IMR-90 (cell line): ENCODE measurements around the gene LNX1. TPM values are rescaled to one million over a fixed set of nuclear protein-coding genes. Genes with fewer than 3 reads are reported as not detected.
A peak's percentile ranks its signal among the peaks of the same experiment; 100 is the strongest.

Source experiments
- ATAC-seq: fragments of 200-7000 bp; cut with Tn5 transposase; 2 replicates; pipeline ENCODE4 v1.9.1; 2020; ENCODE audit warnings: low read depth, mild to moderate bottlenecking, moderate library complexity
- BruUV-seq: library from RNA; stranded (reverse); fragments of 400-500 nt; replicated peaks from 2 replicates; lab custom pipeline; 2021; lab: Mats Ljungman, UMichigan
- CTCF ChIA-PET: fragments of 300-600 bp; formaldehyde crosslinking; extraction: SDS; loops from one replicate; lab custom pipeline; 2021; ENCODE audit warnings: antibody characterized with exemption; lab: Yijun Ruan, JAX
- POLR2A ChIA-PET: fragments of 300-600 bp; sonication (Branson Sonifier 250); formaldehyde crosslinking; loops from one replicate; lab custom pipeline; 2022; ENCODE audit warnings: antibody characterized with exemption; ENCODE audit not compliant: unreplicated experiment; lab: Charles Lee
- DNase-seq: peaks from one replicate; pipeline ENCODE4 v3.0.0; 2013
- H2AFZ ChIP-seq: replicated peaks from 2 replicates; pipeline ENCODE3; 2013; ENCODE audit warnings: low read length, mild to moderate bottlenecking; ENCODE audit not compliant: poor library complexity
- H2AK5ac ChIP-seq: 2 replicates; pipeline ENCODE4 v1.6.1; 2013; ENCODE audit warnings: low read depth, low read length, inconsistent platforms
- H2AK9ac ChIP-seq: replicated peaks from 2 replicates; pipeline ENCODE3; 2013; ENCODE audit warnings: mild to moderate bottlenecking, low read depth, low read length, moderate library complexity; ENCODE audit not compliant: poor library complexity
- H2BK120ac ChIP-seq: 2 replicates; pipeline ENCODE4 v1.6.1; 2013; ENCODE audit warnings: low read depth, low read length, inconsistent platforms
- H2BK15ac ChIP-seq: 3 replicates; pipeline ENCODE4 v1.6.1; 2013; ENCODE audit warnings: low read depth, low read length, inconsistent platforms
- H2BK20ac ChIP-seq: 2 replicates; pipeline ENCODE4 v1.6.1; 2013; ENCODE audit warnings: low read depth, mild to moderate bottlenecking, inconsistent platforms, low read length, moderate library complexity
- H2BK5ac ChIP-seq: 2 replicates; pipeline ENCODE4 v1.6.1; 2013; ENCODE audit warnings: mild to moderate bottlenecking, low read depth, low read length, inconsistent platforms; ENCODE audit not compliant: poor library complexity, severe bottlenecking
- H3K14ac ChIP-seq: replicated peaks from 2 replicates; pipeline ENCODE4 v1.6.1; 2013; ENCODE audit warnings: low read depth, low read length, inconsistent platforms
- H3K18ac ChIP-seq: 2 replicates; pipeline ENCODE4 v1.6.1; 2013; ENCODE audit warnings: low read depth, low read length, control low read depth
- H3K23ac ChIP-seq: 2 replicates; pipeline ENCODE4 v1.6.1; 2013; ENCODE audit warnings: low read depth, low read length, inconsistent platforms
- H3K27ac ChIP-seq: 2 replicates; pipeline ENCODE4 v1.5.1; 2013; ENCODE audit warnings: mild to moderate bottlenecking, control low read depth, low read length; ENCODE audit not compliant: insufficient read depth
- H3K27me3 ChIP-seq: 2 replicates; pipeline ENCODE4 v1.6.1; 2013; ENCODE audit warnings: low read length; ENCODE audit not compliant: control insufficient read depth, insufficient read depth
- H3K36me3 ChIP-seq: 2 replicates; pipeline ENCODE4 v1.6.1; 2013; ENCODE audit warnings: low read length, mixed read lengths; ENCODE audit not compliant: control insufficient read depth, insufficient read depth
- H3K4ac ChIP-seq: 2 replicates; pipeline ENCODE4 v1.6.1; 2013; ENCODE audit warnings: low read depth, low read length, inconsistent platforms
- H3K4me1 ChIP-seq: 2 replicates; pipeline ENCODE4 v1.6.1; 2013; ENCODE audit warnings: low read length, mixed read lengths; ENCODE audit not compliant: control insufficient read depth, insufficient read depth
- H3K4me2 ChIP-seq: 2 replicates; pipeline ENCODE4 v1.6.1; 2013; ENCODE audit warnings: low read depth, mild to moderate bottlenecking, control low read depth, low read length, moderate library complexity
- H3K4me3 ChIP-seq: 2 replicates; pipeline ENCODE4 v1.5.1; 2013; ENCODE audit warnings: low read depth, mild to moderate bottlenecking, control low read depth, low read length, moderate library complexity; ENCODE audit not compliant: insufficient read depth
- H3K56ac ChIP-seq: 2 replicates; pipeline ENCODE4 v1.6.1; 2013; ENCODE audit warnings: low read length, inconsistent platforms; ENCODE audit not compliant: insufficient read depth; ENCODE audit errors: extremely low read depth
- H3K79me1 ChIP-seq, 2 experiments: 2 replicates each; pipeline ENCODE4 v1.6.1; 2013; ENCODE audit warnings: low read length in 2 of 2, inconsistent platforms in 1 of 2, low read depth in 1 of 2
- H3K9ac ChIP-seq: 2 replicates; pipeline ENCODE4 v1.6.1; 2013; ENCODE audit warnings: low read depth, low read length, control low read depth
- H3K9me1 ChIP-seq: 2 replicates; pipeline ENCODE4 v1.6.1; 2013; ENCODE audit warnings: low read length, inconsistent platforms; ENCODE audit not compliant: insufficient read depth
- H3K9me3 ChIP-seq: 2 replicates; pipeline ENCODE4 v1.6.1; 2013; ENCODE audit warnings: low read length; ENCODE audit not compliant: control insufficient read depth, insufficient read depth
- H4K20me1 ChIP-seq: 2 replicates; pipeline ENCODE4 v1.6.1; 2013; ENCODE audit warnings: low read length, inconsistent platforms; ENCODE audit not compliant: insufficient read depth
- H4K5ac ChIP-seq: 2 replicates; pipeline ENCODE4 v1.6.1; 2013; ENCODE audit warnings: mild to moderate bottlenecking, low read depth, low read length, control low read depth
- H4K8ac ChIP-seq, 2 experiments: 2 replicates each; pipeline ENCODE4 v1.6.1; 2013; ENCODE audit warnings: low read depth in 2 of 2, low read length in 2 of 2, control low read depth in 1 of 2, inconsistent platforms in 1 of 2
- H4K91ac ChIP-seq: 2 replicates; pipeline ENCODE4 v1.6.1; 2013; ENCODE audit warnings: low read depth, low read length, inconsistent platforms; ENCODE audit not compliant: insufficient read depth
- BHLHE40 ChIP-seq: fragments of 150-350 bp; IDR thresholded peaks from 2 replicates; pipeline ENCODE4 v1.6.1; 2016; ENCODE audit warnings: mild to moderate bottlenecking, low read depth, low read length
- CEBPB ChIP-seq: IDR thresholded peaks from 2 replicates; pipeline ENCODE4 v1.6.1; 2012; ENCODE audit warnings: low read depth, low read length, improper control_type of control experiment
- FOS ChIP-seq: fragments of 150-350 bp; IDR thresholded peaks from 2 replicates; pipeline ENCODE4 v1.6.1; 2016; ENCODE audit warnings: low read depth, low read length
- MAFK ChIP-seq: IDR thresholded peaks from 2 replicates; pipeline ENCODE4 v1.6.1; 2012; ENCODE audit warnings: low read depth, low read length, improper control_type of control experiment
- MAZ ChIP-seq: IDR thresholded peaks from 2 replicates; pipeline ENCODE4 v1.6.1; 2012; ENCODE audit warnings: low read depth, mild to moderate bottlenecking, low read length, improper control_type of control experiment, moderate library complexity, borderline replicate concordance
- MXI1 ChIP-seq: IDR thresholded peaks from 2 replicates; pipeline ENCODE4 v1.6.1; 2012; ENCODE audit warnings: low read depth, mild to moderate bottlenecking, low read length, moderate library complexity, borderline replicate concordance
- POLR2A ChIP-seq: IDR thresholded peaks from 2 replicates; pipeline ENCODE4 v1.6.1; 2012; ENCODE audit warnings: mild to moderate bottlenecking, low read depth, low read length
- RCOR1 ChIP-seq: IDR thresholded peaks from 2 replicates; pipeline ENCODE4 v1.6.1; 2012; ENCODE audit warnings: mild to moderate bottlenecking, low read length, improper control_type of control experiment; ENCODE audit not compliant: insufficient replicate concordance
- RFX5 ChIP-seq: IDR thresholded peaks from 2 replicates; pipeline ENCODE4 v1.8.0; 2012; ENCODE audit warnings: low read depth, mild to moderate bottlenecking, low read length, moderate library complexity
- SMC3 ChIP-seq: fragments of 150-350 bp; IDR thresholded peaks from 2 replicates; pipeline ENCODE4 v1.6.1; 2016; ENCODE audit warnings: low read depth, mild to moderate bottlenecking, antibody characterized with exemption, low read length, moderate library complexity
- WGBS, 2 experiments: methylation state at CpG; one replicate each; pipeline versions ENCODE4 v1.1.5 to v1.1.7; 2013; ENCODE audit warnings: missing lambda C conversion rate in 2 of 2; ENCODE audit not compliant: insufficient read length in 1 of 2; ENCODE audit errors: extremely low coverage in 2 of 2; 5-methylcytosine and 5-hydroxymethylcytosine counted together
- dilution Hi-C: fragments of 300-500 bp; cut with HindIII; formaldehyde crosslinking; loops from one replicate; pipeline ENCODE4 v1.14.3; 2018; ENCODE audit warnings: low sequenced_read_pairs; ENCODE audit not compliant: unreplicated experiment
- in situ Hi-C: fragments of 300-500 bp; cut with MboI; formaldehyde crosslinking; loops from 3 replicates; pipeline ENCODE4 v1.14.3; 2019; ENCODE audit warnings: low sequenced_read_pairs, inconsistent platforms, mixed read lengths
- intact Hi-C: fragments of 100-400 bp; cut with micrococcal nuclease; formaldehyde crosslinking; loops from 2 replicates; pipeline ENCODE4 v1.10.0; 2022
- polyA plus RNA-seq, 3 experiments: library from polyadenylated mRNA; depleted of rRNA; stranded (reverse); fragments of >200 nt; gene quantifications; 2 replicates each; pipeline ENCODE4 v1.2.3, GENCODE V29; 2012; ENCODE audit warnings: low replicate concordance in 1 of 3
- total RNA-seq: library from RNA; depleted of rRNA; stranded (reverse); fragments of >200 nt; gene quantifications from 2 replicates; pipeline ENCODE4 v1.2.3, GENCODE V29; 2012
- TF ChIP-seq, protein P1 (sequence below): fragments of 150-350 bp; IDR thresholded peaks from 2 replicates; pipeline ENCODE4 v1.6.1; 2017; ENCODE audit warnings: mild to moderate bottlenecking, antibody characterized with exemption, low read length, low read depth
- TF ChIP-seq, protein P2 (sequence below): conservative IDR thresholded peaks from 2 replicates; pipeline ENCODE4 v1.5.1; 2012; ENCODE audit warnings: mild to moderate bottlenecking, low read depth, low read length, improper control_type of control experiment
- TF ChIP-seq, protein P3 (sequence below): fragments of 150-350 bp; IDR thresholded peaks from 2 replicates; pipeline ENCODE4 v1.6.1; 2016; ENCODE audit warnings: low read depth, mild to moderate bottlenecking, low read length, moderate library complexity, borderline replicate concordance

The LNX1 gene
- total and polyA plus RNA-seq, 2 of the 4 experiments (the other 2 are of a cell fraction) = 0.15 to 0.36 TPM

DNA sequence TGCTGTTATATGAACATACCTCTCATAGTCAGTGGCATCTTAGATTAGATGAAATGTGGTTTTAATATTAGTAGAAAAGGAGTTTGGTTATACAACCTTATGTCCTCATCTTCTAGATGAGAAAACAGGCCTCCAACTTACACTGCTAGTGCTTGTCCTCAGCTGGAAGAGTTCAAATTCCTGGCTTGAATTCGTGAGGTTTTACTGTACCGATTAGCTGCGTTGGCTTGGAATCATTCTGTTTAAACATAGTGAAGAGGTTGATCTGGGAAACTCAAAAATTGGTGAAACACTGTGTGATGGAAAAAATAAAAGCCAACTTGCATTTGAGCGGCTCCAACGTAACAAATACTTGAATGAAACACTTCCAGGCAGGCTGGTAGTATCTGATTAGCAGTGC, 81.0 kb downstream of the LNX1 start:
- in situ Hi-C loops (no loop called here), dilution Hi-C loops (no loop called here), intact Hi-C loops (no loop called here)
- Histone ChIP-seq H3K18ac (peak overlapping the region; percentile 45; the same call in 1 of the 2 replicates), H3K4me2 (no peak overlapping the region), H3K14ac (peak overlapping the region; percentile 33; the same call in 1 of the 2 replicates), H3K79me1 (0 out of 4 replicates have a peak, but pooled peaks cover 0 to 3% of the 10 kb centered on the region in 2 experiments), H3K4me1 (peaks cover 6% of the 10 kb centered on the region), H2AK5ac (no peak overlapping the region), H3K27me3 (no peaks in the 10 kb centered on the region), H2AFZ (no peak overlapping the region), H4K91ac (no peak overlapping the region), H3K9me1 (peaks cover 5% of the 10 kb centered on the region; the same call in 1 of the 2 replicates), H2BK120ac (peak overlapping the region; percentile 41; the same call in 1 of the 2 replicates), H2BK5ac (no peak overlapping the region), H2AK9ac (no peak overlapping the region), H4K8ac (no peak overlapping the region), H4K5ac (no peak overlapping the region), H3K56ac (no peak overlapping the region), H3K27ac (no peak overlapping the region), H2BK20ac (no peak overlapping the region), H3K4ac (peak overlapping the region; percentile 37; the same call in 1 of the 2 replicates), H2BK15ac (peak overlapping the region; percentile 37; the same call in 1 of the 3 replicates), H3K9me3 (no peaks in the 10 kb centered on the region), H3K4me3 (no peak overlapping the region), H3K36me3 (no peaks in the 10 kb centered on the region), H3K23ac (no peak overlapping the region), H3K9ac (no peak overlapping the region), H4K20me1 (no peaks in the 10 kb centered on the region)
- 16% methylated on average over 4 of the region's 5 CpGs; no CpG with 5 or more reads in 1 of the 2 experiments for WGBS, 2 experiments
- DNase-seq (peak; percentile 13), ATAC-seq (no peak)
- ChIA-PET CTCF (no interaction called here), POLR2A (no interaction called here)
- no peak for TF ChIP-seq CEBPB
- TF ChIP-seq SMC3 = no peak
- TF ChIP-seq, protein P1, sequence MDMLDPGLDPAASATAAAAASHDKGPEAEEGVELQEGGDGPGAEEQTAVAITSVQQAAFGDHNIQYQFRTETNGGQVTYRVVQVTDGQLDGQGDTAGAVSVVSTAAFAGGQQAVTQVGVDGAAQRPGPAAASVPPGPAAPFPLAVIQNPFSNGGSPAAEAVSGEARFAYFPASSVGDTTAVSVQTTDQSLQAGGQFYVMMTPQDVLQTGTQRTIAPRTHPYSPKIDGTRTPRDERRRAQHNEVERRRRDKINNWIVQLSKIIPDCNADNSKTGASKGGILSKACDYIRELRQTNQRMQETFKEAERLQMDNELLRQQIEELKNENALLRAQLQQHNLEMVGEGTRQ = no peak
- TF ChIP-seq RCOR1 = no peak
- TF ChIP-seq, protein P2, sequence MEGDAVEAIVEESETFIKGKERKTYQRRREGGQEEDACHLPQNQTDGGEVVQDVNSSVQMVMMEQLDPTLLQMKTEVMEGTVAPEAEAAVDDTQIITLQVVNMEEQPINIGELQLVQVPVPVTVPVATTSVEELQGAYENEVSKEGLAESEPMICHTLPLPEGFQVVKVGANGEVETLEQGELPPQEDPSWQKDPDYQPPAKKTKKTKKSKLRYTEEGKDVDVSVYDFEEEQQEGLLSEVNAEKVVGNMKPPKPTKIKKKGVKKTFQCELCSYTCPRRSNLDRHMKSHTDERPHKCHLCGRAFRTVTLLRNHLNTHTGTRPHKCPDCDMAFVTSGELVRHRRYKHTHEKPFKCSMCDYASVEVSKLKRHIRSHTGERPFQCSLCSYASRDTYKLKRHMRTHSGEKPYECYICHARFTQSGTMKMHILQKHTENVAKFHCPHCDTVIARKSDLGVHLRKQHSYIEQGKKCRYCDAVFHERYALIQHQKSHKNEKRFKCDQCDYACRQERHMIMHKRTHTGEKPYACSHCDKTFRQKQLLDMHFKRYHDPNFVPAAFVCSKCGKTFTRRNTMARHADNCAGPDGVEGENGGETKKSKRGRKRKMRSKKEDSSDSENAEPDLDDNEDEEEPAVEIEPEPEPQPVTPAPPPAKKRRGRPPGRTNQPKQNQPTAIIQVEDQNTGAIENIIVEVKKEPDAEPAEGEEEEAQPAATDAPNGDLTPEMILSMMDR = no peak
- no peak for TF ChIP-seq POLR2A
- TF ChIP-seq, protein P3, sequence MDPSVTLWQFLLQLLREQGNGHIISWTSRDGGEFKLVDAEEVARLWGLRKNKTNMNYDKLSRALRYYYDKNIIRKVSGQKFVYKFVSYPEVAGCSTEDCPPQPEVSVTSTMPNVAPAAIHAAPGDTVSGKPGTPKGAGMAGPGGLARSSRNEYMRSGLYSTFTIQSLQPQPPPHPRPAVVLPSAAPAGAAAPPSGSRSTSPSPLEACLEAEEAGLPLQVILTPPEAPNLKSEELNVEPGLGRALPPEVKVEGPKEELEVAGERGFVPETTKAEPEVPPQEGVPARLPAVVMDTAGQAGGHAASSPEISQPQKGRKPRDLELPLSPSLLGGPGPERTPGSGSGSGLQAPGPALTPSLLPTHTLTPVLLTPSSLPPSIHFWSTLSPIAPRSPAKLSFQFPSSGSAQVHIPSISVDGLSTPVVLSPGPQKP = no peak
- TF ChIP-seq FOS = no peak
- no peak for TF ChIP-seq MAFK
- TF ChIP-seq MXI1 = no peak
- TF ChIP-seq MAZ = no peak
- no peak for TF ChIP-seq BHLHE40
- no peak for TF ChIP-seq RFX5
- BruUV-seq = no TSS peak
